Inferior parietal cortex (tissue), 1 donor: ENCODE measurements around the gene LY6G6F.

Source experiments
- DNase-seq: peaks from one replicate; pipeline ENCODE4 v3.0.0-alpha.2; 2016; ENCODE audit errors: extremely low spot score

LY6G6F gene, protein sequence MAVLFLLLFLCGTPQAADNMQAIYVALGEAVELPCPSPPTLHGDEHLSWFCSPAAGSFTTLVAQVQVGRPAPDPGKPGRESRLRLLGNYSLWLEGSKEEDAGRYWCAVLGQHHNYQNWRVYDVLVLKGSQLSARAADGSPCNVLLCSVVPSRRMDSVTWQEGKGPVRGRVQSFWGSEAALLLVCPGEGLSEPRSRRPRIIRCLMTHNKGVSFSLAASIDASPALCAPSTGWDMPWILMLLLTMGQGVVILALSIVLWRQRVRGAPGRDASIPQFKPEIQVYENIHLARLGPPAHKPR

DNA sequence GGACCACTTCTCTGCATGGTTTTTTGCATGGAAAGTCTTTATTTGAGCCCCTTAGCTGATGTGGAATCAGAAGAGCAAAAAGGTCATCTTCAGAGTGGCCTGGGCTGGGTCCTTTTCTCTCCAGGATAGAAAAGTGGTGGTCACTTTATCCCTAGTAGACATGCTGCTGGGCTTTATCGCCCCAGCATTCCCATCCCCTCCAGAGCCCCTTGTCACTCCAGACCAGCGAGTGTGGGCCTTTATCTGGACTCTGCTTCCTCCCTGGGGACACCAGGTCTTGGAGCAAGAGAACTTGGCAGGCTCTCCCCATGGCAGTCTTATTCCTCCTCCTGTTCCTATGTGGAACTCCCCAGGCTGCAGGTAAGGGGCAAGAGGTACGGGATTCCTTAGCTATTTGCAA lies at the start of gene LY6G6F:
TSS of gene LY6G6F (plus strand) at position 268 of the 400 bp plus-strand sequence. CDS start at position 309, 41 bp downstream.
- no peak for DNase-seq

DNA sequence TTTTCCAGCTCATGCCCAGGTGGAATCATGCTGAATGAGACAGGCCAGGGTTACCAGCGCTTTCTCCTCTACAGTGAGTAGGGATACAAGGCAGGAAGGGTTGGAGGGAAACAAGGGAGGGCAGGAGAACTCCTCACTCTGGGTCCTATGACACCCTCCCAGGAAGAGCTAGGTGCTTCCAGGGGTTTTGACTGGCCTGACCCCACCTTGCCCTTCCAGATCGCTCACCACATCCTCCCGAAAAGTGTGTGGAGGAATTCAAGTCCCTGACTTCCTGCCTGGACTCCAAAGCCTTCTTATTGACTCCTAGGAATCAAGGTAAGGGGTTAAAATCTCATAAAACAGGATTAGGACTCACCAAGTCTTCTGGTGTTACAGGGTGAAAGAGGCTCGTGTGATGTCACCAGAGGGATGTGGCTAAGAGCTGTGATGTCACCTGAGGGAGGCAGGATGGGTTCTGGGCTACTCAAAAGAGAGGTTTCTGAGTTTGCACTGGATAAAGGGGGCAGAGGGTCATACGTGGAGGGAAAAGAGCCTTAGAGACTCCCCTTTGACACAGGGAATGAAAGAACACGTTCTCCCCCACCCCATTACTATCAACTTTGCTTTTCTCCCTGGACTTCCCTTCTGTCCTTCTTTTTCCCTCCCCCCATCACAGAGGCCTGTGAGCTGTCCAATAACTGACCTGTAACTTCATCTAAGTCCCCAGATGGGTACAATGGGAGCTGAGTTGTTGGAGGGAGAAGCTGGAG lies 49.1 kb upstream of the LY6G6F start:
- DNase-seq, result no peak

DNA sequence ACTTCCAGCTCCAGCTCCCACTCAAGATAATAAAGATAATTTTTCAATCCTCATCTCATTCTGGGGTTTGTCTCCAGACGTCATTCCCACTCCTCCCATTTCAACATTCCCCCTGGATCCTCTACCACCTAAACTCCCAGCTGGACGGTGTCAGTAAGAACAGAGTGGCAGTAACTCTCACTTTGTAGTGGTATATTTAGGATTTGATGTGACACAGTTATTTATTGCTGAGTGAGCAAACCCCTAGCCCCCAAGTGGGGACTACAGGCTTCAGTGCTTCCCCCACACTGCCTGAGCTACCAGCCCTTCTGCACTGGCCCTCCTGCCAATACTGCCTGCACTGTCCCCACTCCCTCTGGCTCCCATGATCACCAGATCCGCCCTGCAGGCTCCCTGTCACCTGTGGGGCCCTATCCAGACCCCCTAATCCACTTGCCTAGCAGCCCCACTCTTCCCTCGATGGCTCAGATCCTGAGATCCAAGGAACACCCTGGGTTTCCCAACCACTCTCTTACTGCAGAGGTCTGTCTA lies 48.4 kb upstream of the LY6G6F start:
- no peak for DNase-seq

DNA sequence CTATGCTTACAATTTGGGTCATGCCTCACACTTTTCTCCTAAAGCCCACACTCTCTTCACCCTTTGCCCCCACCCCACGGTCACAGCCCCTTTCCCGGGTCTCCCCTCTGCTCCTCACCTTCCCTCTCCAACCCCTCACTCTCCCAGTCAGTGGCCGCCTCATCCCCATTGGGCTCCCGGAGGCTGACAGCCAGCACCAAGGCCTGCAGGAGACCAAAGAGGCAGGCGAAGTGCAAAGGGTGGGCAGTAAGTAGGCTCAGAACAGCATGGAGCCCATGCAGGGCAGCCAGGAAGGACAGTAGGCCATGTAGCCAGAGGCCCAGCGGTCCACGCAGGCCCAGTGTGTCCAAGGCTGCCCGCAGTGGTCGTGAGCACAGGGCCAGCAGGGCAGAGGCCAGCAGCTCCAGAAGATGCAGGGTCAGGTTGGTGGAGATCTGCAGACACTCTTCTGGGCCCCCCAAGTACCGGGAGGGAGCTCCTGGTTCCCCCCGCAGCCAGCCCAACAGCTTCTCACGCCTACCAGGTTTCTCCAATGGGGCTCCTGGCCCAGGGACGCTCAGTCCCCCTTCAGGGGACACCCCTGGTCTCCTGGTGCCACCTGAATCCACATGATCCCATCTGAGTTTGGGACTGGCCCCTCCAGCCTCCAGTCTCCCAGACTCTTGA lies 47.5 kb upstream of the LY6G6F start:
- no peak for DNase-seq

DNA sequence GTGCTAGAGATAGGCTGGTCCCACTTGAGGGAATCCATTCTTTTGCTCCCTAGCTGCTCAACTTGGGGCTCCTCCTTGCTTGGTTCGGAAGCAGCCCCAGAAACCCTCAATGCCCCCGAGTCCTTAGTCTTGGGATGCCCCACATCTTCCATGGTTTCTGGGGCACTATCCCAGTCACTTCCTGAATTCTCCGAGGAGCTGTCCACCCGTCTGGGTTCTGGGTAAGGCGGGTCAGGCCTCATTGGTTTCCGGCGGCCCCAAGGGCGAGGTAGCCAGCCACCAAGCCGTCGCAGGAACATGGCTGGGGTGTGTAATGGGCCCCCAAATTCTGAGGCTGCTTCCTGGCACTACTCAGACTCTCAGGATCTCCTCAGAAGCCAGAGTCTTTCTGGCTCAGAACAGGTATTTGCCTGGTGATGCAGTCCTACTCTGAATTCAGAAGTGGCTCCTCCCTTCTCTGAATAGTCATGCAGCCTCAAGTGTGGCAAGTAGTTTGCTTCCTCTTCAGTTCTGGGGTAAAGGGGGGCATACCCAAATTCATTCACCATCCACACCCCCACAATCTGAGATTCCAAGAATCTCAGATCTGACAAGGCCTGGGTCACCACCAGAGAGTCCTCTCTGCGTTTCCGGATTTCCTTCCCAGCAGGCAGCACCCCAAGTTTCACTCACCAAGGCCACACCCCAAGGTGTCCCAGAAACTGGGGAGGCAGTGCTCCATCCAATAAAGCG lies 46.9 kb upstream of the LY6G6F start:
- no peak for DNase-seq

DNA sequence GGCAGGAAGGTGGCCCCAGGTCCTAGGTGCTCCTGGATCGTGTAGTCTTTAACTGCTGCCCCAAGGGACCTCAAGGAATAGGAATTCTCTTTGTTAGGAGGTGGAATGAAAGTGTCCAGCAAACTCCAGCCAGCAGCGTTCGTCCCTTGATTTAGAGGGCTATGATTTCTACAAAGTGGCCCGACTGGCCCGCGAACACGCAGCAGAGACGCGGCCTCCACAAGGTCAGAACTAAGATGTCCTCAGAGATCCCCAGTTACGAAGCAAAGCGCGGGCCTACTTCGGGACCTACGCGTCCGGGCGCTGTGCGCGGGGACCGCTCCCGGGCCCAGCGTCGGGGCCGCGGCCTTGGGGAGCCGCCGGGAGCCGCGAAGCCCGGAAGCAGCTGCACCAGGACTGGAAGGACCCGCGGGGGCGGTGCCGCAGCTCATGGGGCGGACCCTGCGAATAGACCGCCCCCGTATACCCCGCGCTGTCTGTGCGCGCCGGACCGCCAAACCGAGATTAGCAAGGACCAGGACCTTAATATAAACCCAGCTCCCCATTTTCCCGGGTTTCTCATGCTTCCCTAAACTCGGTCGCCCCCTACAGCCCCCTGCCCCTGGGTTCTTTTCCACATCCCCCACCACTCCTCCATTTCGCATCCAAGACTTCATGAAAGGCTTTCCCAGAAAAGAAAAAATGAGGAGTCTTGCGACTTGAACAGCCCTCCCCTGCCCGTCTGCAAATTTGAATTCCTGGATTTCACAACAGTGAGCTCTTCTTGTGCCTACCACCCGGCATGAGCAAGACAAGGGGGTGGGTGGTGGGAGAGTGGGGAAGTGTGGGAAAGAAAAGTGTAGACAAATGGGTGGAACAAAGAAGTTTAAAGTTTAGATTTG lies 46.0 kb upstream of the LY6G6F start, which contains the start of gene C6orf47:
TSS of gene C6orf47 (minus strand) at position 398 of the 881 bp plus-strand sequence. CDS start 831 bp downstream, outside the sequence.
- DNase-seq, result peak; percentile 71

DNA sequence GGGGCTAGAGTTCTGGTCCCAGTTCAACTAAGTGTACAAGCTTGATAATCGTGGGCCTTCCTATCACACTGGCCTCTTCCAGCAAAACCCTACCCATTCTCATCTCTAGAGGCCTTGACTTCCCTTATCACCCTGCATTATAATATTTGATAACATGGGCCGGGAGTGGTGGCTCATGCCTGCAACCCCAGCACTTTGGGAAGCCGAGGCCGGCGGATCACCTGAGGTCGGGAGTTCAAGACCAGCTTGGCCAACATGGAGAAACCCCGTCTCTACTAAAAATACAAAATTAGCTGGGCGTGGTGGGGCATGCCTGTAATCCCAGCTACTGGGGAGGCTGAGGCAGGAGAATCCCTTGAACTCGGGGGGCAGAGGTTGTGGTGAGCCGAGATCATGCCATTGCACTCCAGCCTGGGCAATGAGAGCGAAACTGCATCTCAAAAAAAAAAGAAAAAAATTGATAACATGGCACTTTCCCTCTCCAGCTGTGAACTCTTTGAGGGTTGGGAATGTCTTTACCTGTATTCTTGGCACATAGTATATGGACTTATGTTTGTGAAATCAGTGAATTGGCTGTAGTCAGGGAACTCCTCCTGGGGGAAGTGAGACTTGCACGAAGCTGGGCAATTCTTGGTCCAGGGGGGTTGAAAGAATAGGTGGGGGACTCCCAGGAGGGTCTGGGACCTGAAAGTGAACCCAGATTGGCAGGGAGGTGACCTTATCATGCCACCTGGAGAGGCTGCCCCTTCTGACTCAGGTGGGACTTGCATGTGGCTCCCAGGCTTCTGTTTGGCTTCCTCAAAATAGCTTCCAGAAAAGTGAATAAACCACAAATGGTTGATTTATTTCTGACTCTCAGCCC lies 45.2 kb upstream of the LY6G6F start:
- DNase-seq, result no peak

DNA sequence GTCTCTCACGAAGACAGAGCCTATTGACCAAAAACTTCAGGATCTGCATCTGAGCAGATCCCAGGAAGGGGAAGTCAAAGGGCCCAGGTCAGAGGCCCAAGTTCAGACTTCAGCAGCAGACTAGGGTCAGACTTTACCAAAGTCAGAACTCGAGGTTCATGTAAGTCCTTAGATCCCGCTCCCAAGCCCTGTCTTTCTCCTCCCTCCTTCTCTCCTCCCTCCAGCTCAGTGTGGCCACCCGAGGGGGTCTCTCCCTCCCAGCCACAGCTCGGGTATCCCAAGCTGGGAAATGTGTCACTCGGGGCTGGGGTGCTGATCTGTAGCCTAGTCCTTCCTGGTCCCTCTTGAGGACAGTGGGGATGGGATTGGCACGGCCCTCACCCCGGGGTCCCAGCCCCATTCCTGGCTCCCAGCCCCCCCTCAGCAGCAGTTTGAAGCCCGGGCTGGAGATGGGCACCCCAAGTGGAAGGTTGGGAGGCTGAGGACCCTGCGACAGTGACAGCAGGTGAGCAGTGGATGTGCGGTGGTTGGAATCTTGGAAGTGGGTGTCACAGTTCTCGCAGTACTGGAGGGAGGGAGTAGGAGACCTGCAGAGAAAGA lies 44.4 kb upstream of the LY6G6F start:
- DNase-seq, result no peak

DNA sequence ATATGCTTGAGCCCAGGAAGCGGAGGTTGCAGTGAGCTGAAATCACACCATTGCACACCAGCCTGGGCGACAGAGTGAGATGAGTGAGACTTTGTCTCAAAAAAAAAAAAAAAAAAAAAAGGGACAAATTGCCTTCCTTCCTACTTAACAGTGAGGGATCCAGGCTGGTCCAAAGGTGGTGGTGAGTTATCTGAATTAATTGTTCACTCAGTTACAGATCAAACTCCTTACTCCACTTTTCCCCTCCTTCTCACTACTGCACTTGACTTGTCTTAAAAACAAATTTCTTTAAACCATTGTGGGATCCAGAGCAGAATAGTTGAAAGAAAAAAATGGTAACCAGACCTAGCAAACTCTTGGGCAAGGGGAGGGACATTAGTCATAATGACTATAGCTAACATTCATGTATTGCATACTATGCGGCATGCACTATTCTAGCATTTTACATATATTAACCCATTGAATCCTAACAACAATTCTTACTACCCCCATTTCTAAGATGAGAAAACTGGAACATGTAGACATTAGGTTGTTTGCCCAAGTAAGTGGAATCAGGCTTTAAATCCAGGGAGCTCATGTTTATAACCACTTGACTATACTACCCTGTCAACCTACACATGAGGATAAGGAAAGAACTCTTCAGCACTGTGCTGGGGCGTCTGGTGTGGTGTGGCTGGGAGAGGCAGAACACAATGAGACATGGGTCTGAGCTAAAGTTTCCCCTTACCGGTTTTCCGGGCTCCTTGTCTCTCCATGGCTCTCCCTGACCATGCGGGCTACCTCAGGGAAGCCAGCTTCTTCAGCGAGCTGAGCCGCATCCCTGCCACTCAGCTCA lies 43.3 kb upstream of the LY6G6F start:
- no peak for DNase-seq

DNA sequence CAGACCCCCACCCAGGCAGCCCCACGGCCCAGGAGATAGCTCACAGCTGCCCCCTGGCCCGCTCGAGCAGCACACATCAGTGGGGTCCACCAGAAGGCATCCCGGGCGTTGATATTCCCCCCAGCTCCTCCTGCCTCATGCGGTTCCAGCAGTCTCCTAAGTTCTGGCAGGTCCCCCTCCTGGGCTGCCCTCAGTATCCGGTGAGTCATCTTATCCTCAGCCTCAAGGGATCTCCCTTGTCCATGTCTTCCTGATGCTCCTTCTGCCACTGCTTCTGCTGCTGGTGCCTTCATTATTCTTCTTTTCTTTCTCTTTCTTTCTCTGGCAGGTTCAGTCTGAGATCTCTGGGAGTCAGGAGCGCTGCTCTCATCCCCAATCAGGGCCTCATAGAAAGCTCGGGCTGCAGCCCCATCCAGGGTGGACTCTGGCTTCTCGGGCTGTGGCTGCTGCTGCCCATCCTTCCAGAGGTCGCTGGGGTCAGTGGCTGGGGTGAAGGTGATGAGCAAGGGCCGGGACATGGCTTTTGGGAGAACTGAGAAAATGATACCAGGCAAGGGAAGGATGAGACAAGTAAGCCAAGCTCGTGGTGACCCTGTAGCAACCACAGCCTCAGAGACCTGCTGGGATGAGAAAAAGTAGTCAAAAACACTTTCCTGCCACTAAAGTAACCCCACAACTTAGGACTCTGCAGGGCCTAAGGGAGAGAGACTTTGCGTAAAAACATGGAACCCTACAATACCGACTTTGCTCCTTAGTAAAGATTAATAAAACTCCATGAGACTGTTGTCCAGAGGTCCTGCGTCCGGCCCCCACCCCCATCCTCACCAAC lies 42.5 kb upstream of the LY6G6F start:
- DNase-seq, result no peak

DNA sequence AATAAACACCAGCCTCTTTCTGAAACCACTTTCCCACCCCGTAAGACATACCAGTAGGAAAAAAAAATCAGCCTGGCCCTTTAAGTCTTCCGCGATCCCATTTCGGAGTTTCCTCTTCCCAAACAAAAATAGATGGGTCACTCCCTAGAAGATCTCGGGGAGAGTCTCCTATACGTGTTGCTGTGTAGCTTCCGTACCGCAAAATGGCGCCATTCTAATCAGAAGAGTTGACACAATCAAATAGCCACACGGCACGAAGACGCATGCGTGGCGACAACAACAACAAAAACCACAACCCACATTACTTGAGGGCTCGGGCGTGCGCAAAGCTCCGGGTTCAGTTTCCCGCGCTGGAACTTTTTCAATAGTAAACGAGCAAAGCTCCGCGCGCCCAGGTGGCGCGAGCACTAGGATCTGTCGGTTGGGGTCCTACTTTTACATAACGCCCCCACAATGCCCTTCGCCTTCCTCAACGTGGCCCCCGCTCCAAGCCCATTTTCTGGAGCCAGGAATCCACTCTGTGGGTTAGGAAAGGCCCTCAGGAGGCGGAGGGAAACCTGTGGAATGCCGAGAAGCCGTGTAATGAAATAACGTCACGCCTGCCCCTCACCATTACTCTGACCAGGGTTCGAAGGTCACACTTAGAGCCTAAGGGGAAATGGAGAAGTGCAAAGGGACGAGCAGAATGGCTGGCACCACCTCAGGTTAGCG lies 41.7 kb upstream of the LY6G6F start, which contains the start of gene GPANK1:
TSS of gene GPANK1 (minus strand) at position 208 of the 711 bp plus-strand sequence. CDS start 519 bp downstream, outside the sequence.
- DNase-seq, result peak; percentile 98

DNA sequence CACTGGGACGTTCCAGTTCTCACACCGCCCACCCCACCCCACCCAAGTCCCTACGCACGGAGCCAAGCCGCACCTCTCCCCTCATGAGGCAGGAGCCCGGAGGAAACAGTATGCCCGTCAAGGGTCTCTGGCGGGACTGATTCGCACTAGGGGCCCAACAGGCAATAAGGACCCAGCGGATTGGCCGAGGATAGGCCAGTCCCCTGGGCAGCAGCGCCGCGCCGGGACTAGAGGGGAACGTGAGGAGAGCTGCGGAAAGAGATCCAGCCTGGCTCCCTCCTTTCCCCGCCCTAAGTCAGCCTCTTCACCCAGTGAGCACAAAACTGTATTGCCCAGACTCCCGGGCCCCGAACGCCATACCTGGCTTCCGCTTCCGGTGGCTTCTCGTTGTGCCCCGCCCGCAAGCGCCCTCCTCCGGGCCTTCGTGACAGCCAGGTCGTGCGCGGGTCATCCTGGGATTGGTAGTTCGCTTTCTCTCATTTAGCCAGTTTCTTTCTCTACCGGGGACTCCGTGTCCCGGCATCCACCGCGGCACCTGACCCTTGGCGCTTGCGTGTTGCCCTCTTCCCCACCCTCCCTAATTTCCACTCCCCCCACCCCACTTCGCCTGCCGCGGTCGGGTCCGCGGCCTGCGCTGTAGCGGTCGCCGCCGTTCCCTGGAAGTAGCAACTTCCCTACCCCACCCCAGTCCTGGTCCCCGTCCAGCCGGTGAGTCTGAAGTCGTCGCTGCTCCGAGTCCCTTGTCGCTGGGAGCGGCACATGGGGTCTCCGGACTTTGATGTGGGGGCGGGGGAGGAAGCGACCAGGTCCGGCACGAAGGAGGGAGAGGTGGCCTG lies 40.9 kb upstream of the LY6G6F start, which contains the start of gene CSNK2B:
TSS of gene CSNK2B (plus strand) at position 580 of the 836 bp plus-strand sequence. CDS start 752 bp downstream, outside the sequence.
- peak; percentile 99 for DNase-seq

DNA sequence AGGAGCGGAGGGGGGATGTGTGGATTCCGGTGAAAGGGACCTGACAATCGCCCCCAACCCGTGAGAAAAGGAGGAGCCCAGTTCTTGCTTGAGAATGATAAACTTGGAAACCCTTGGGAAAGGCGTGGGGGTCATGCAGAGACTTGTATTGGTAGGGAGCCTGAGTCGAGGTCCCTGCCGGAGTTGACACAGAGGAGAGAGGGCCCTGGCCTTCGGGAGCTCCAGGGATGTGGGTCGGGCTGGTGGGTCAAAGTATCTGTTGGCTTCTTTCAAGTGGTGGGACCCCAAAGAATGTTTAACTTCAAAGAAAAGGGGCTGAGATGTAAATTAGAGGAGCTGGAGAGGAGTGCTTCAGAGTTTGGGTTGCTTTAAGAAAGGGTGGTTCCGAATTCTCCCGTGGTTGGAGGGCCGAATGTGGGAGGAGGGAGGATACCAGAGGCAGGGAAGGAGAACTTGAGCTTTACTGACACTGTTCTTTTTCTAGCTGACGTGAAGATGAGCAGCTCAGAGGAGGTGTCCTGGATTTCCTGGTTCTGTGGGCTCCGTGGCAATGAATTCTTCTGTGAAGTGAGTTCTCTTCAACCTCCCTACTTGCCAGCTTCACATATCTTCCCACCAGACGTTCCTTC lies 40.2 kb upstream of the LY6G6F start:
- DNase-seq, result no peak

DNA sequence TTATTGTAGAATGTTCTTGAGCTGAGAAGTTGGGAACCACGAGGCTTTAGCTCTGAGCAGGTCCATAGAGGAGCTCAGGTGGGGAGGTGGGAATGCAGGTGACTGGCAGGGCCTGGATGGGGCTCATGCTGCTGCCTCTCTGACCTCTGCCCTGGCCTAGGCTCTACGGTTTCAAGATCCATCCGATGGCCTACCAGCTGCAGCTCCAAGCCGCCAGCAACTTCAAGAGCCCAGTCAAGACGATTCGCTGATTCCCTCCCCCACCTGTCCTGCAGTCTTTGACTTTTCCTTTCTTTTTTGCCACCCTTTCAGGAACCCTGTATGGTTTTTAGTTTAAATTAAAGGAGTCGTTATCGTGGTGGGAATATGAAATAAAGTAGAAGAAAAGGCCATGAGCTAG lies 37.0 kb upstream of the LY6G6F start, which contains the start of gene LY6G5B:
TSS of gene LY6G5B (plus strand) at position 301 of the 400 bp plus-strand sequence. CDS start 975 bp downstream, outside the sequence.
- DNase-seq, result no peak
